HEK293T (cell line): ENCODE measurements around the gene WBP2.

Experiments used
- ARNT ChIP-seq: fragments of 450-650 bp; IDR thresholded peaks from 2 replicates; pipeline ENCODE4 v1.6.1; 2017; ENCODE audit warnings: mild to moderate bottlenecking
- BHLHE40 ChIP-seq: fragments of 450-650 bp; IDR thresholded peaks from 2 replicates; pipeline ENCODE4 v1.6.1; 2016; ENCODE audit warnings: mild to moderate bottlenecking, moderate library complexity, borderline replicate concordance
- ELF4 ChIP-seq: fragments of 450-650 bp; IDR thresholded peaks from 2 replicates; pipeline ENCODE4 v1.6.1; 2017; ENCODE audit warnings: antibody characterized with exemption
- FOXA1 ChIP-seq: fragments of 450-650 bp; IDR thresholded peaks from 2 replicates; pipeline ENCODE4 v1.6.1; 2016; ENCODE audit warnings: mild to moderate bottlenecking
- FOXM1 ChIP-seq: fragments of 450-650 bp; IDR thresholded peaks from 2 replicates; pipeline ENCODE4 v1.6.1; 2017; ENCODE audit warnings: mild to moderate bottlenecking, borderline replicate concordance
- HDGF ChIP-seq: fragments of 450-650 bp; IDR thresholded peaks from 2 replicates; pipeline ENCODE4 v1.6.1; 2017; ENCODE audit warnings: antibody characterized with exemption, borderline replicate concordance
- L3MBTL2 ChIP-seq: fragments of 450-650 bp; conservative IDR thresholded peaks from 2 replicates; pipeline ENCODE4 v1.6.1; 2016; ENCODE audit warnings: mild to moderate bottlenecking
- LEF1 ChIP-seq: fragments of 450-650 bp; IDR thresholded peaks from 2 replicates; pipeline ENCODE4 v1.6.1; 2017; ENCODE audit warnings: mild to moderate bottlenecking, borderline replicate concordance
- SP1 ChIP-seq: fragments of 450-650 bp; IDR thresholded peaks from 2 replicates; pipeline ENCODE4 v1.6.1; 2017
- SUZ12 ChIP-seq: fragments of 450-650 bp; IDR thresholded peaks from 2 replicates; pipeline ENCODE4 v1.6.1; 2016; ENCODE audit warnings: mild to moderate bottlenecking
- TARDBP ChIP-seq: fragments of 450-650 bp; IDR thresholded peaks from 2 replicates; pipeline ENCODE4 v1.6.1; 2016
- ZNF384 ChIP-seq: fragments of 450-650 bp; IDR thresholded peaks from 2 replicates; pipeline ENCODE4 v1.6.1; 2016
- TF ChIP-seq, protein P1 (sequence below): fragments of 450-650 bp; IDR thresholded peaks from 2 replicates; pipeline ENCODE4 v1.6.1; 2016

DNA sequence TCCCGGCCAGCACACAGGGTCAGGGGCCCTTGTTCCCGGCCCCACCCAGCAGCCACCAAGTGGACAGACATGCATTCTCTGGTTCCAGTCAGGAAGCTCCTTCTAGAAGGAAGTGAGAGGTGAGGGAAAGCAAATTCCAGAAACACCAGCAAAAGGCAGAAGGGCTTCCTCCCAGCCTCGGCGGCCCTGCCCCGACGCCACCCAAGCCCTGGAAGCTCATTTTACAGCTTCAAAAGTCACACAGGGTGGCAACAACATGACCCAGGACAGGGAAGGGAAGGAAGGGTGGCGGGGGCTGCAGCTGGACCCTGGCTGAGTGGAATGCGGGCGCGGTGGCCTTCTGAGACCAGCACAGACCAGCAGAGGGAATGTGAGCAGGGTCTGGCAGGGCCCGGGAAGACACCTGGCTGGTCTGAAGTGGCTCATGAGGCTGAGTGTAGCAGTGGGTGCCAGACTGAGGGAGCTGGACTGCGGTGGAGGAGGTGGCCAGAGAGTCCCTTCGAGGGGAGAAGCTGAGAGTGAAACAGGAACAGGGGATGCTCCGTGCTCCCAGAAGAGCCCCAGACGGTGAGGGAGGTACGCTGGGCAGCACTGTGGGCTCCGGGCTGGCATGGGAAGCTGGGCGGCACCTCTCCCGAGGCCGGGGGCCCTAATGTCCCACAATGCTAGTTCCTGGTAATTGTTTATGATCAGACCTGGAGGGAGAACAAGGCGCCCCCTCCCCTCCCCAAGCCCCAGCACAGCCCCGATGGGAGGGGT lies 9.0 kb downstream of the WBP2 start:
- TF ChIP-seq, protein P1, sequence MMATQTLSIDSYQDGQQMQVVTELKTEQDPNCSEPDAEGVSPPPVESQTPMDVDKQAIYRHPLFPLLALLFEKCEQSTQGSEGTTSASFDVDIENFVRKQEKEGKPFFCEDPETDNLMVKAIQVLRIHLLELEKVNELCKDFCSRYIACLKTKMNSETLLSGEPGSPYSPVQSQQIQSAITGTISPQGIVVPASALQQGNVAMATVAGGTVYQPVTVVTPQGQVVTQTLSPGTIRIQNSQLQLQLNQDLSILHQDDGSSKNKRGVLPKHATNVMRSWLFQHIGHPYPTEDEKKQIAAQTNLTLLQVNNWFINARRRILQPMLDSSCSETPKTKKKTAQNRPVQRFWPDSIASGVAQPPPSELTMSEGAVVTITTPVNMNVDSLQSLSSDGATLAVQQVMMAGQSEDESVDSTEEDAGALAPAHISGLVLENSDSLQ: no peak
- TF ChIP-seq TARDBP (no peak), SUZ12 (no peak), BHLHE40 (no peak), FOXA1 (no peak), SP1 (no peak), FOXM1 (no peak), L3MBTL2 (no peak), LEF1 (no peak), ARNT (no peak), ELF4 (no peak), ZNF384 (no peak), HDGF (no peak)
